ENCODE measurements around the gene SCGB1C1. TPM values are rescaled to one million over a fixed set of nuclear protein-coding genes. Genes with fewer than 3 reads are reported as not detected.

The SCGB1C1 gene
- total RNA-seq, 2 donors from 2014 or later, result not detected

GRCh38 chr11:241634-242033 is 48.8 kb downstream of the SCGB1C1 start:
- no peaks in the 10 kb centered on the region for H3K27me3 ChIP-seq (ENCODE audit: control insufficient read depth, insufficient read depth, low read length, poor library complexity, severe bottlenecking)
- H3K4me1 ChIP-seq (ENCODE audit: control insufficient read depth, insufficient read depth, low read length), result peaks cover 3% of the 10 kb centered on the region
- no peak overlapping the region for H3K4me3 Mint-ChIP-seq
- no peak overlapping the region for H3K4me3 ChIP-seq (ENCODE audit: low read length)
- no peak for DNase-seq
- no peaks in the 10 kb centered on the region for H3K9me3 Mint-ChIP-seq
- H3K9me3 ChIP-seq (ENCODE audit: control insufficient read depth, low read length), result no peaks in the 10 kb centered on the region
- 94 to 99% methylated on average over 5 of the region's 5 CpGs for WGBS, 2 experiments (ENCODE audit: insufficient coverage in 1 of 2, insufficient read length in 1 of 2)
- no peaks in the 10 kb centered on the region for H3K27me3 Mint-ChIP-seq (ENCODE audit: insufficient read depth)
- no peak overlapping the region for H3K27ac Mint-ChIP-seq
- H3K36me3 Mint-ChIP-seq (ENCODE audit: low read depth), result peaks cover 71% of the 10 kb centered on the region
- H3K9ac ChIP-seq (ENCODE audit: extremely low read depth, low read length, poor library complexity, severe bottlenecking), result no peak overlapping the region
- TF ChIP-seq, protein P1, sequence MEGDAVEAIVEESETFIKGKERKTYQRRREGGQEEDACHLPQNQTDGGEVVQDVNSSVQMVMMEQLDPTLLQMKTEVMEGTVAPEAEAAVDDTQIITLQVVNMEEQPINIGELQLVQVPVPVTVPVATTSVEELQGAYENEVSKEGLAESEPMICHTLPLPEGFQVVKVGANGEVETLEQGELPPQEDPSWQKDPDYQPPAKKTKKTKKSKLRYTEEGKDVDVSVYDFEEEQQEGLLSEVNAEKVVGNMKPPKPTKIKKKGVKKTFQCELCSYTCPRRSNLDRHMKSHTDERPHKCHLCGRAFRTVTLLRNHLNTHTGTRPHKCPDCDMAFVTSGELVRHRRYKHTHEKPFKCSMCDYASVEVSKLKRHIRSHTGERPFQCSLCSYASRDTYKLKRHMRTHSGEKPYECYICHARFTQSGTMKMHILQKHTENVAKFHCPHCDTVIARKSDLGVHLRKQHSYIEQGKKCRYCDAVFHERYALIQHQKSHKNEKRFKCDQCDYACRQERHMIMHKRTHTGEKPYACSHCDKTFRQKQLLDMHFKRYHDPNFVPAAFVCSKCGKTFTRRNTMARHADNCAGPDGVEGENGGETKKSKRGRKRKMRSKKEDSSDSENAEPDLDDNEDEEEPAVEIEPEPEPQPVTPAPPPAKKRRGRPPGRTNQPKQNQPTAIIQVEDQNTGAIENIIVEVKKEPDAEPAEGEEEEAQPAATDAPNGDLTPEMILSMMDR (conservative IDR thresholded peaks at IDR 0.05), result no peak
- H3K36me3 ChIP-seq (ENCODE audit: control insufficient read depth, insufficient read depth, low read length), result peaks cover 70% of the 10 kb centered on the region
- H3K4me1 Mint-ChIP-seq, result peaks cover 4% of the 10 kb centered on the region
- no peak overlapping the region for H3K27ac ChIP-seq (ENCODE audit: low read depth, low read length)

Other genes starting within 250 kb of the SCGB1C1 start
- 10 to 100 TPM; 47.4 to 63.7 TPM for gene BET1L, start 14.3 kb downstream of the SCGB1C1 start, total RNA-seq
- 10 to 100 TPM; 77.1 to 92.6 TPM for gene RIC8A, start 14.6 kb downstream of the SCGB1C1 start, total RNA-seq
- gene SIRT3, start 43.3 kb downstream of the SCGB1C1 start, total RNA-seq, result 10 to 100 TPM; 18.1 to 28.6 TPM
- gene PSMD13, start 43.9 kb downstream of the SCGB1C1 start, total RNA-seq, result 100 to 1,000 TPM; 120 to 134 TPM
- gene NLRP6, start 85.3 kb downstream of the SCGB1C1 start, total RNA-seq, result not detected
- gene PGGHG, start 96.0 kb downstream of the SCGB1C1 start, total RNA-seq, result 100 to 1,000 TPM; 129 to 186 TPM
- gene IFITM5, start 106.4 kb downstream of the SCGB1C1 start, total RNA-seq, result not detected
- gene IFITM2, start 114.7 kb downstream of the SCGB1C1 start, total RNA-seq, result 100 to 1,000 TPM; 262 to 367 TPM
- gene IFITM1, start 121.0 kb downstream of the SCGB1C1 start, total RNA-seq, result 100 to 1,000 TPM; 211 to 558 TPM
- 100 to 1,000 TPM; 257 to 389 TPM for gene IFITM3, start 127.8 kb downstream of the SCGB1C1 start, total RNA-seq
- 100 to 1,000 TPM; 109 to 118 TPM for gene B4GALNT4, start 176.4 kb downstream of the SCGB1C1 start, total RNA-seq
- gene PKP3, start 201.1 kb downstream of the SCGB1C1 start, total RNA-seq, result 10 to 100 TPM; 35.4 to 44.8 TPM
- 10 to 100 TPM; 63.3 to 67.4 TPM for gene SIGIRR, start 221.9 kb downstream of the SCGB1C1 start, total RNA-seq
- 10 to 100 TPM; 16.8 to 17.8 TPM for gene ANO9, start 248.9 kb downstream of the SCGB1C1 start, total RNA-seq